ENCODE data around the gene EPHA3. TPM values are rescaled to one million over a fixed set of nuclear protein-coding genes. Genes with fewer than 3 reads are reported as not detected.

The EPHA3 gene
- total and polyA plus RNA-seq, 2 experiments from 2014 or later: 4.8 to 9.2 TPM

- no peak overlapping the region for H3K27ac ChIP-seq
- H3K9me3 ChIP-seq (ENCODE audit: low read depth): no peaks in the 10 kb centered on the region
- TF ChIP-seq CTCF (IDR thresholded peaks at IDR 0.05; ENCODE audit: low read depth, low read length): no peak
- H3K4me3 ChIP-seq: no peak overlapping the region
- no peaks in the 10 kb centered on the region for H3K36me3 ChIP-seq
- no peak for DNase-seq (ENCODE audit: low read depth in 1 of 2, low spot score in 1 of 2)
- no peaks in the 10 kb centered on the region for H3K4me1 ChIP-seq (ENCODE audit: low read depth)
- no peaks in the 10 kb centered on the region for H3K27me3 ChIP-seq
Observed at GRCh38 chr3:89297199-89297598, 189.8 kb downstream of the EPHA3 start.

GRCh38 chr3:89300526-89300925 is 193.1 kb downstream of the EPHA3 start:
- no peaks in the 10 kb centered on the region for H3K9me3 ChIP-seq (ENCODE audit: low read depth)
- H3K27ac ChIP-seq: no peak overlapping the region
- H3K4me1 ChIP-seq (ENCODE audit: low read depth): no peaks in the 10 kb centered on the region
- H3K27me3 ChIP-seq: no peaks in the 10 kb centered on the region
- H3K36me3 ChIP-seq: no peaks in the 10 kb centered on the region
- H3K4me3 ChIP-seq: no peak overlapping the region
- DNase-seq (ENCODE audit: low read depth in 1 of 2, low spot score in 1 of 2): no peak
- no peak for TF ChIP-seq CTCF (IDR thresholded peaks at IDR 0.05; ENCODE audit: low read depth, low read length)

- no peaks in the 10 kb centered on the region for H3K36me3 ChIP-seq
- DNase-seq (ENCODE audit: low read depth in 1 of 2, low spot score in 1 of 2): no peak
- H3K4me1 ChIP-seq (ENCODE audit: low read depth): no peaks in the 10 kb centered on the region
- H3K9me3 ChIP-seq (ENCODE audit: low read depth): no peaks in the 10 kb centered on the region
- H3K27ac ChIP-seq: no peak overlapping the region
- no peaks in the 10 kb centered on the region for H3K27me3 ChIP-seq
- TF ChIP-seq CTCF (IDR thresholded peaks at IDR 0.05; ENCODE audit: low read depth, low read length): no peak
- H3K4me3 ChIP-seq: no peak overlapping the region
Observed at GRCh38 chr3:89300981-89301380, 193.6 kb downstream of the EPHA3 start.

DNA sequence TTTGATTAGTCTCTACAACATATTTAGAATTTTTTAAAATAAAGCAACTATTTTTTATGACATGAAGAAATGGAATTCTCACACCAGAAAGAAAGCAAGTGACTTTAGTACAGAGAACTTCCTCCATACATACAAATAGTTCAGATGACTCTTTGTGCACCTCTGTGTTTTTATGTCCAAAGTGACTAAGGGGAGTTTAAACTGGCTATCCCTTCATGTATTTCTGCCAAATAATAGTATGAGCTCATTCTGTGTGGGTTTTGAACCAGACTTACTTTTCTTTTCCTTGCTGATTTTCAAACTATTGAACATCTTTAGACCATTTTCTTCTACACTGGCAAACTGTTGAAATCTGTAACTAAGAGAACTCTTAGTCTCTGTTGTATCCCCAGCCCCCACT is 196.3 kb downstream of the EPHA3 start:
- TF ChIP-seq CTCF (IDR thresholded peaks at IDR 0.05; ENCODE audit: low read depth, low read length): no peak
- Histone ChIP-seq H3K27me3 (no peaks in the 10 kb centered on the region), H3K4me1 (ENCODE audit: low read depth) (no peaks in the 10 kb centered on the region), H3K36me3 (no peaks in the 10 kb centered on the region), H3K9me3 (ENCODE audit: low read depth) (no peaks in the 10 kb centered on the region), H3K4me3 (no peak overlapping the region), H3K27ac (no peak overlapping the region)
- DNase-seq (ENCODE audit: low read depth in 1 of 2, low spot score in 1 of 2): no peak

DNA sequence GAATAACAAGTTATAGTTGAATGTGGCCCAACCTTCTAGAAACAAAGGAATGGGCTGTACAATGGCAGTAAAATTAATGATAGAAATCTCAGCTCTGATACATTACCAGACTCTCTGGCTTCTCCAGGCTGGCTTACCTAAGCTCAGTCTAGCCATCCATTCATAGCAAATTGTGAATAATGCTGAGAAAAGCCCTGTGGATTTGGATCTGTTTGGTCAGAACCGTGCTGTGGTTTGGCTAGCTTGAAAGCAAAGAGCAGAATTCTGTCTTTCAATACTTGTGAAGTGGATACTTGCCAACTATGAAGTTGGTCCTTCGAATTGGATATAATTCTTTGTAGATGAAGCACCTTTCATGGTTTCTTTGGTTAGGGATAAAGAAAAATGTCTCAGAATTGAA is 199.1 kb downstream of the EPHA3 start:
- H3K4me3 ChIP-seq: no peak overlapping the region
- no peaks in the 10 kb centered on the region for H3K27me3 ChIP-seq
- no peak for DNase-seq (ENCODE audit: low read depth in 1 of 2, low spot score in 1 of 2)
- no peaks in the 10 kb centered on the region for H3K36me3 ChIP-seq
- no peaks in the 10 kb centered on the region for H3K4me1 ChIP-seq (ENCODE audit: low read depth)
- no peaks in the 10 kb centered on the region for H3K9me3 ChIP-seq (ENCODE audit: low read depth)
- no peak overlapping the region for H3K27ac ChIP-seq
- TF ChIP-seq CTCF (IDR thresholded peaks at IDR 0.05; ENCODE audit: low read depth, low read length): no peak

- Histone ChIP-seq H3K4me1 (ENCODE audit: low read depth) (no peaks in the 10 kb centered on the region), H3K27me3 (no peaks in the 10 kb centered on the region), H3K4me3 (no peak overlapping the region), H3K9me3 (ENCODE audit: low read depth) (no peaks in the 10 kb centered on the region), H3K27ac (no peak overlapping the region), H3K36me3 (no peaks in the 10 kb centered on the region)
- TF ChIP-seq CTCF (IDR thresholded peaks at IDR 0.05; ENCODE audit: low read depth, low read length): no peak
- DNase-seq (ENCODE audit: low read depth in 1 of 2, low spot score in 1 of 2): no peak
Observed at GRCh38 chr3:89311581-89311980, 204.2 kb downstream of the EPHA3 start.

Measured in cardiac muscle cell (in vitro differentiated cells and primary cell).